Ovary (tissue), 9 donors: ENCODE data around the gene BICC1. TPM values are rescaled to one million over a fixed set of nuclear protein-coding genes. Genes with fewer than 3 reads are reported as not detected.

Experiments used
- DNase-seq, 5 donors: peaks; one replicate each; pipeline ENCODE4 v3.0.0-alpha.2; 2019 to 2020
- H3K27ac ChIP-seq, 2 donors: fragments of 200-600 bp; one replicate each; pipeline versions ENCODE4 v1.5.1 to v1.8.0; 2019 to 2022
- H3K27me3 ChIP-seq: fragments of 200-600 bp; one replicate; pipeline ENCODE4 v1.8.0; 2022
- H3K36me3 ChIP-seq: fragments of 200-600 bp; sonication (generic); one replicate; pipeline ENCODE4 v1.5.1; 2019
- H3K4me1 ChIP-seq: one replicate; pipeline ENCODE4 v1.8.1; 2013; ENCODE audit warnings: mild to moderate bottlenecking, moderate library complexity; ENCODE audit not compliant: insufficient read depth
- H3K4me3 ChIP-seq: fragments of 200-600 bp; sonication (generic); one replicate; pipeline ENCODE4 v1.5.1; 2017
- H3K9me3 ChIP-seq, 2 donors: fragments of 200-600 bp in 1 of 2; sonication (generic) in 1 of 2; one replicate each; pipeline versions ENCODE4 v1.5.1 to v1.8.1; 2013 to 2019; ENCODE audit warnings: mild to moderate bottlenecking in 1 of 2, moderate library complexity in 1 of 2
- CTCF ChIP-seq, 3 donors: fragments of 450-650 bp in 2 of 3; fragments of 200-600 bp in 1 of 3; IDR thresholded peaks; one replicate each; pipeline versions ENCODE4 v1.5.1 to v1.8.0; 2016 to 2022; ENCODE audit warnings: antibody characterized with exemption in 3 of 3, mild to moderate bottlenecking in 1 of 3
- EP300 ChIP-seq: sonication (generic); formaldehyde crosslinking; IDR thresholded peaks from one replicate; pipeline ENCODE4 v1.6.1; 2017; ENCODE audit warnings: antibody characterized with exemption
- POLR2A ChIP-seq: fragments of 450-650 bp; IDR thresholded peaks from one replicate; pipeline ENCODE4 v1.6.1; 2017; ENCODE audit warnings: antibody characterized with exemption, mild to moderate bottlenecking, moderate library complexity
- WGBS, 3 donors: extraction: QIAGEN DNeasy Blood & Tissue Kit in 1 of 3; methylation state at CpG; one replicate each; pipeline versions ENCODE4 v1.1.5 to v1.1.7; 2013 to 2017; 5-methylcytosine and 5-hydroxymethylcytosine counted together
- intact Hi-C, 4 donors: fragments of 100-400 bp; cut with DNase I; formaldehyde crosslinking; loops; one replicate each; pipeline versions ENCODE4 v1.11.0 to v1.15.1; 2022 to 2023
- polyA plus RNA-seq, 2 donors: library from polyadenylated mRNA; stranded (reverse); fragments of 200-250 nt in 1 of 2; fragments of 350-450 nt in 1 of 2; fragmentation: Illumina TruSeq in 1 of 2; extraction: RNeasy Lipid Tissue Mini Kit (QIAGEN cat#74804) in 1 of 2; gene quantifications; one replicate each; pipeline ENCODE4 v1.2.3, GENCODE V29; 2013 to 2014
- total RNA-seq, 7 donors: library from RNA; depleted of rRNA in 2 of 7; stranded (reverse); fragments of >200 nt in 2 of 7; fragmentation: NEBNext Ultra II Directional in 3 of 7; extraction: Animal tissue kit (Norgen Biotek cat#: 25700) in 3 of 7; gene quantifications; one replicate each; pipeline versions ENCODE4 v1.1.0 to v1.2.4, GENCODE V29; 2016 to 2023
- donor health status: DM: no; HTN: no; CAD: no; lungs with moderate emphysema.
- donor health status: DM: no; HTN: no; CAD: no.
- donor health status: Bipolar disorder and iron deficiency.
- donor health status: DM: yes; HTN: yes; CAD: no.
- donor health status: DM: no; HTN: no; CAD: no.
- donor health status: DM: yes; HTN: yes; CAD: no.

Gene BICC1
- total and polyA plus RNA-seq, 9 donors = 13.6 to 43.4 (median 23.5) TPM

DNA sequence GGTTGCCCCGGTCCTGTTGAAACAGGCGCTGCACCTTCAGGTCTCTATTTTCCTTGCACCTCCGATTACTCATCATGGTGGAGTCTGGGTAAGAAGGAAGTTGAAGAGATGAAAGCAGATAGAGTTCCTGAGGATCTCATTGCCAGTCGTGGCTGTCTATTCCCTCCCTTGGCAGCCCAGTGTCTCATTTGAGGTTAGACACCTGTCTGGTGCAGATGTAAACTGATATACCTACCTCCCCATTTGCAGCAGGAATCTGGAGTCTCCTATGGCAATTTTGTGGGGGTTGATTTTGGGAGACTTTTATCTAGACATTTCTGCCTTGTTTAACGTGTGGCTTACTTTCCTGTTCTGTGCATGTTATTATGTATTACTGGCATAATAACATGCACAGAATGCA, 212.1 kb downstream of the BICC1 start:
- Histone ChIP-seq H3K27me3 (no peaks in the 10 kb centered on the region), H3K27ac (no peak overlapping the region), H3K36me3 (no peaks in the 10 kb centered on the region), H3K9me3 (no peaks in the 10 kb centered on the region), H3K4me1 (peaks cover 3% of the 10 kb centered on the region), H3K4me3 (no peak overlapping the region)
- 82 to 88% (median 86%) methylated on average over 5 of the region's 5 CpGs for WGBS, 3 donors
- TF ChIP-seq POLR2A (no peak), CTCF (IDR thresholded peaks at IDR 0.05) (no peak), EP300 (no peak)
- no peak for DNase-seq
- intact Hi-C loops = no loop called here

DNA sequence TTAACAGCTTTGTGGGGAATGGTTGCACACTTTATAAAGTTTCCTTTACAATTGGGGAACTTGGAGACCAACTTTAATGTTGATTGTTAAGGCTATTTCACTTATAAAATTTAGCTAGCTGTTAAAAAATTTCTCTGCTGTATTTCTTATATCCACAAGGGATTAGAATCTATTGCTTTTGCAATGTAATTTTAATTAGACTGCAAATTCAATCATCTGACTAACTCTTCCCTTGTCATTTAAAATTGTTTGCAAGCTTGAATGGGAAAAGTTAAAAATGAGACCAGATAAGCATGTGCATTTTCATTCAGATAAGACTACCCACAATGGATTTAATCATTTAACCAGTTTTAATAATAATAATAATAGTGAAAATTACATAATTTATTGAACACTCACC, 213.2 kb downstream of the BICC1 start:
- Histone ChIP-seq H3K27ac (no peak overlapping the region), H3K4me1 (peaks cover 3% of the 10 kb centered on the region), H3K36me3 (no peaks in the 10 kb centered on the region), H3K4me3 (no peak overlapping the region), H3K9me3 (no peaks in the 10 kb centered on the region), H3K27me3 (no peaks in the 10 kb centered on the region)
- intact Hi-C loops = no loop called here
- TF ChIP-seq EP300 = no peak
- TF ChIP-seq CTCF (IDR thresholded peaks at IDR 0.05) = no peak
- TF ChIP-seq POLR2A = no peak
- DNase-seq = no peak

DNA sequence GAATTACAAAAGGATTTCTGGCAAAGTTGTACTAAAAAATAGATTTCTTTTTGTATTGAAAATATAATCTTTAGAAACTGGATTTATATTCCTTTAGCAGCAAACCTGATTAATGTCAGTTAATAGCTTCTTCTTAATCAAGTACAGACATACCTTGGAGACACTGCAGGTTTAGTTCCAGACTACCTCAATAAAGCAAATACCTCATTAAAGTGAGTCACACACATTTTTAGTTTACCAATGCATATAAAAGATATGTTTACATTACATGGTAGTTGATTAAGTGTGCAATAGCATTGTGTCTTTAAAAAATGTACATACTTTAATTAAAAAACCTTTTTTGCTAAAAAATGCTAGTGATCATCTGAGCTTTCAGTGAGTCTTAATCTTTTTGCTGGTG, 215.0 kb downstream of the BICC1 start:
- no peak overlapping the region for H3K27ac ChIP-seq
- no peak for TF ChIP-seq POLR2A
- no peak for TF ChIP-seq EP300
- TF ChIP-seq CTCF (IDR thresholded peaks at IDR 0.05) = no peak
- no peak overlapping the region for H3K4me3 ChIP-seq
- intact Hi-C loops = no loop called here
- no peak for DNase-seq
- peaks cover 5% of the 10 kb centered on the region for H3K4me1 ChIP-seq
- H3K9me3 ChIP-seq = no peaks in the 10 kb centered on the region
- no peaks in the 10 kb centered on the region for H3K36me3 ChIP-seq
- no peaks in the 10 kb centered on the region for H3K27me3 ChIP-seq

DNA sequence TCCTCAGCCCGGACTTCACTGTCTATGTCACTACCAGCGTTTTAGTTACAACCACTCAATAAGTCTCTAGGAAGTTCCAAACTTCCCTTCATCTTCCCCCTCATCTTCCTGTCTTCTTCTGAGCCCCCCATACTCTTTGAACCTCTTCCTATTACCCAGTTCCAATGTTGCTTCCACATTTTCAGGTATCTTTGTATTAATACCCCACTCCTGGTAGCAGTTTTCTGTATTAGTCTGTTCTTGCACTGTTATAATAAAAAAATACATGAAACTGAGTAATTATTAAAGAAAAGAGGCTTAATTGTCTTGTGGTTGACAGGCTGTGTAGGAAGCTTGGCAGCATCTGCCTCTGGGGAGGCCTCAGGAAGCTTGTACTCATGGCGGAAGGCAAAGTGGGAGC, 218.6 kb downstream of the BICC1 start:
- no peak for DNase-seq
- no peak for TF ChIP-seq EP300
- TF ChIP-seq POLR2A = no peak
- TF ChIP-seq CTCF (IDR thresholded peaks at IDR 0.05) = no peak
- Histone ChIP-seq H3K4me1 (peaks cover 4% of the 10 kb centered on the region), H3K27ac (no peak overlapping the region), H3K4me3 (no peak overlapping the region), H3K36me3 (no peaks in the 10 kb centered on the region), H3K9me3 (no peaks in the 10 kb centered on the region), H3K27me3 (no peaks in the 10 kb centered on the region)
- intact Hi-C loops = no loop called here
- 95 to 97% (median 96%) methylated on average over 3 of the region's 3 CpGs for WGBS, 3 donors

DNA sequence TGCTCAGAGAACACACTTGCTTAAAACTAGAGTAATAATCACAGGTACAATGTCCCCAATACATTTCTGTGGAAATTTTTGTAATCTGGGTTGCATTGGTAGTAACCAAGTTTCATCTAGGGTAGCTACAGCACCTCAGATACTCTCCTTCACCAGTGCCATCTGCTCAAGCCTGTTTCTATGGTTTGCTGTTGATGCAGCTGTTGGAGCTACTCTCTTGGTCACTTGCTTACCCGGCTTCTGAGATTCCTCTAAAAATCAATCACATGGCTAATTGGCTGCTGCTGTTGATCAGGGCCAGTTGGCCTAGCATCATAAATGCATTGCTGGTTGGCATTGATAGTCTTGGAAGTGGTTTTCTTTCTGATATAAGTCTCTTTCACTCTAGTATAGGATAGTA, 220.8 kb downstream of the BICC1 start:
- H3K9me3 ChIP-seq = no peaks in the 10 kb centered on the region
- no peak overlapping the region for H3K27ac ChIP-seq
- H3K4me3 ChIP-seq = no peak overlapping the region
- no peaks in the 10 kb centered on the region for H3K36me3 ChIP-seq
- H3K4me1 ChIP-seq = peaks cover 4% of the 10 kb centered on the region
- TF ChIP-seq CTCF (IDR thresholded peaks at IDR 0.05) = no peak
- no peak for DNase-seq
- intact Hi-C loops = no loop called here
- H3K27me3 ChIP-seq = no peaks in the 10 kb centered on the region
- WGBS, 3 donors = 90 to 98% (median 96%) methylated on average over 1 of the region's 1 CpG
